Inferior parietal cortex (tissue), 1 donor: ENCODE data around the gene CIAO2A.

Experiments
- DNase-seq: peaks from one replicate; pipeline ENCODE4 v3.0.0-alpha.2; 2016; ENCODE audit errors: extremely low spot score

The CIAO2A gene

GRCh38 chr15:64044300-64045100, 49.1 kb downstream of the CIAO2A start:
- no peak for DNase-seq

GRCh38 chr15:64038878-64039610, 54.6 kb downstream of the CIAO2A start:
- no peak for DNase-seq

DNA sequence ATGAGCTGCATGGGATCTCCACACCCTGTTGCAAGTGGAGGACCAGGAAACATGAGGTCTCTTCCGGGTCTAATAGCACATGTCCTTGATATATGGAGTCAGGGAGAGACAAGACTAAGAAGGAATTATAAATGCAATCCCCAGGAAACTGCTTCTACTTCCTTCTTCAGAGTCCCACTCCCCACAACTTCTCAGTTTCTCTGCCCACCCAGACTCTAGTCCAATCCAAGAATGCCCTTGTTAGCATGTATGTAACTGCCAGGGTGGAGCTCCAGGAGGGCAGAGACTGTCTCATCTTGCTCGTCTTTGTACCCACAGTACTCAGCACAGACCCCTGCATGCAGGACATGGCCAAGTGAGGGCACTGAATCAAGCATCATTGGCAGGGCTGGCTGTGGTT, 55.7 kb downstream of the CIAO2A start:
- DNase-seq: no peak

DNA sequence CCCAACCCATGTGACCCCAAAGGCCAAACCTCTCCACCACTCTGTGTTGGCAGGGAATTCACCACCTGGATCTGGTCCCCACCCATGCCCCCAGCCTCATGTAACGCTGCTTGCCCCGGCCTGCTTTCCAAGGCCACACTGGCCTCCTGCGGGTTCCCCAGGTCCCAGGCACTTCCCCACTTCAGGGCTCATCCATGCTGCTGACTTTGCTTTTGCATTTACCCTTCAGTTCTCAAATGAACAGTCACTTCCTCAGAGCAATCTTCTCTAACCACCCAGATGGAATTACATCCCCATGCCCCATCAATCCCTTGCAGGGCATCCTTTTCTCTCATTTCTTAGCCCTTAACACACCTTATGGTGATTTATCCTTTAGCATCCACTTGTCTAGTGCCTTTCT, 56.5 kb downstream of the CIAO2A start:
- no peak for DNase-seq

DNA sequence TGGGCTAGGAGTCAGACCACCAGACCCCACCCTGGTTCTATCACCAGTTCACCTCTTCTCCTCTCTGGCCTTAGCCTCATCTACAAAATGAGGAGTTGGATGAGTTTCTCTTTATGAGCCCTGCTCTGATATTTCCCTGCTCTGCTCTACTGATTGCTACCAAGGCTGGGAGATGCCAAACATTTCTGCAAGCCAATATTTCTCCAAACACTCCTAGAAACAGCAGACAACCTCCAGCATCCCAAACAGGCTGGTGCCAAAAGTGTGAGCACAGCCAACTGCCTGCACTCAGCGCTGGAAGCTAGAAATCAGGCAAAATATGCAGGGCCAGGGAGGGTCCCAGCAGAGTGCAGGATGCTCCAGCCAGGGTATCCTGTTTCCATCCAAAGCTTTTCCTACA, 58.1 kb downstream of the CIAO2A start:
- no peak for DNase-seq

DNA sequence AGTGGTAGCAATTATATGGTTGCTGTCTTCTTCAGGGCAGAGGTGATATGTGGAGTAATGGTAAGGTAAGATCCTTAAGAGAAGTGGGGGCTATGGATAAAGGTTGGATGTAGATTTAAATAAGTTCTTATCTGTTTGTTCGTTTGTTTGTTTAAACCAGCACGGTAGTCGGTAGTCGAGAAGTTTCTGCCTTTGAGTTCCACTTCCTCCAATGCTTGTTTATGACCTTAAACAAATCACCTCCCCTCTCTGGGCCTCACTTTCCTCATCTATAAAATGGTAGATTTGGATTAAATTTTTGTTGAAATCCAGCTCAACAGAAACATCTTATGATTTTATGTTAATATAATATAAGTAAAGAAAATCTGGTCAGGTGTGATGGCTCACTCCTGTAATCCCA, 59.1 kb downstream of the CIAO2A start:
- DNase-seq: no peak

- no peak for DNase-seq
Observed at GRCh38 chr15:64032329-64032728, 61.3 kb downstream of the CIAO2A start.

DNA sequence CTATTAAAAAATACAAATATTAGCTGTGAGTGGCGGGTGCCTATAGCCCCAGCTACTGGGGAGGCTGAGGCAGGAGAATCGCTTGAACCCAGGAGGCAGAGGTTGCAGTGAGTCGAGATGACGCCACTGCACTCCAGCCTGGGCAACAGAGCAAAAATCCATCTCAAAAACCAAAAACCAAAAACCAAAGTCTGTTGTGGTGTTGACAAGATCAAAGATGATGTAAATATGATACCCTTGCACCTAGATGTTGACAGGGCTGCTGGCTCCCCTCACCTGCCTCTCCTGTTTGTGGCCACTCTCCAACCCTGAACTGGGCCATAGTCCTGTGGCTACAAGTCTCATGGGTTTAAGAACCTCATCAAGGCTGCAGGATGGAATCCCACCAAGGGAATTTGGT, 63.5 kb downstream of the CIAO2A start:
- DNase-seq: no peak

DNA sequence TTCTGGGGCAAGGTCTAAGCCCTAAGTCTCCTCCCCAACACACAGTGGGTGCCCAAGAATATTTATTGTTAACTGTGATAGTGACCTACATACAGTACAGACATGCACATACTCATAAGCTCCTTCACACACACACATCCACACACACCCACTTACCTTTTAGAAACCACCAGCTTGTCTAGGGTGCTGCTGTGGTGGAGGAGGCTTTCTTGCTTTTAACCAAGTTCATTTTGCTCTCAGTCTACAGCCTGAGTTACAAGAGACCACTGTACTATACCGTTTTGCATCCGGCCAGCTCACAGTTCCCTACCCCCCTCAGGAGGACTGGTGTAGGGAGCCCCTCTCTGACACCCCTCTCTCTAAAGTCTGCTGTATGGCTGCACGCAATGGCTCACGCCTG, 64.0 kb downstream of the CIAO2A start:
- DNase-seq: no peak

DNA sequence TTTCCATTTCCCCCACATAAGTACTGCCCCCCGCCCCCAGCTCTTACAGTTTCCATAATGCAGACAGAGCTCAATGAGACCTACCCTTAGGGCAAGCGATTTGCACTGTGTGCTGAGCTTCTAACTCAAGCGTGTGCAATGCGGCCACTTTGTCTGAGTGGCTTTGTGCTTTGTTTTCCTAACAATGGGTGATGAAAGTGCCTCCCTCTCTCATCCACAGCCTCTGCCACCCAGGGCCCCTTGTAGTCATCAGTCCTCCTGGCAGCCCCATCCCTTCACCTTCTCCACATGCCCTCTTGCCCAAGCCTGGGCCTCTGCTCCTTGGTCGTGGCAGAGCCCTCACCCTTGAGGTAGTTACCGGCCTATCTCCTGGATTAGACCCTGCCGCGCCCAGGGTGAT, 64.5 kb downstream of the CIAO2A start:
- peak; percentile 74 for DNase-seq

GRCh38 chr15:64026591-64026990, 67.0 kb downstream of the CIAO2A start:
- no peak for DNase-seq

GRCh38 chr15:64024172-64025050, 69.2 kb downstream of the CIAO2A start:
- no peak for DNase-seq

GRCh38 chr15:64023220-64023619, 70.4 kb downstream of the CIAO2A start:
- no peak for DNase-seq

DNA sequence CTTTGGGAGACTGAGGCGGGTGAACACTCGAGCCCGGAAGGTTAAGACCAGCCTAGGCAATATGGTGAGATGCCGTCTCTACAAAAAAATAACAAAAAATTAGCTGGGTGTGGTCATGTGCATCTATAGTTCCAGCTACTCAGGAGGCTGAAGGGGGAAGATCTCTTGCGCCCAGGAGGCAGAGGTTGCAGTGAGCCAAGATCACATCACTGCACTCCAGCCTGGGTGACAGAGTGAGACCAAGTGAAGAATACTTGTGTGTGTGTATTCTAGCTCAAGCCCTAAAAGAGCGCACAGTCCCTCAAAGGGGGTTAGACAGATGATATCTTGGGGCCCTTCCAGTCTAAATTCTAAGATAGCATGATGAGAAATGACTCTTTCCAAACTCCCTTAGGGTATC, 71.1 kb downstream of the CIAO2A start:
- no peak for DNase-seq
